SK-MEL-5 (cell line): ENCODE results near the gene MEGF9. TPM values are rescaled to one million over a fixed set of nuclear protein-coding genes. Genes with fewer than 3 reads are reported as not detected.

Experiments used
- total RNA-seq: library from RNA; depleted of rRNA; stranded (reverse); fragments of >200 nt; shearing (Covaris generic); gene quantifications from 2 replicates; pipeline ENCODE4 v1.2.3, GENCODE V29; 2014; rRNA removed

MEGF9 gene
- total RNA-seq, 1 experiment from 2014 or later = 23.6 TPM

Other genes starting within 250 kb of the MEGF9 start
- 114 and 139 TPM in 2 replicates for gene CDK5RAP2, start 134.3 kb downstream of the MEGF9 start, total RNA-seq
- gene FBXW2, start 78.9 kb upstream of the MEGF9 start, total RNA-seq = 26.4 and 30.7 TPM in 2 replicates
- 23.9 and 27.9 TPM in 2 replicates for gene PSMD5, start 128.5 kb upstream of the MEGF9 start, total RNA-seq
- 19.0 and 23.9 TPM in 2 replicates for gene PHF19, start 162.7 kb upstream of the MEGF9 start, total RNA-seq
- 0.32 and 0.51 TPM in 2 replicates for gene TRAF1, start 212.3 kb upstream of the MEGF9 start, total RNA-seq